Retinal pigment epithelial cell (primary cell): Measurements from ENCODE around the gene RSF1.

Experiments
- DNase-seq: peaks from one replicate; pipeline ENCODE4 v3.0.0-alpha.2; 2010; ENCODE audit warnings: low read depth
- H3K4me3 ChIP-seq: 2 replicates; pipeline ENCODE4 v1.5.1; 2011; ENCODE audit warnings: mild to moderate bottlenecking, low read length, control low read depth, moderate library complexity
- CTCF ChIP-seq: conservative IDR thresholded peaks from 2 replicates; pipeline ENCODE4 v1.5.1; 2011; ENCODE audit warnings: low read depth, low read length, control low read depth, inconsistent platforms

Gene RSF1

GRCh38 chr11:77665240-77665965 is 155.1 kb downstream of the RSF1 start:
- no peak for DNase-seq
- TF ChIP-seq CTCF: no peak

GRCh38 chr11:77661670-77662069 is 158.9 kb downstream of the RSF1 start:
- no peak for TF ChIP-seq CTCF
- DNase-seq: no peak
- H3K4me3 ChIP-seq: no peak overlapping the region

More at GRCh38 chr11:77665240-77665965, 155.1 kb downstream of the RSF1 start:
- H3K4me3 ChIP-seq: no peak overlapping the region

- no peak overlapping the region for H3K4me3 ChIP-seq
- no peak for TF ChIP-seq CTCF
- DNase-seq: no peak
These were observed 159.6 kb downstream of the RSF1 start for GRCh38 chr11:77660947-77661346.

GRCh38 chr11:77658213-77659013 is 162.1 kb downstream of the RSF1 start:
- TF ChIP-seq CTCF: no peak
- H3K4me3 ChIP-seq: no peak overlapping the region
- DNase-seq: no peak

- TF ChIP-seq CTCF: no peak
- H3K4me3 ChIP-seq: no peak overlapping the region
- DNase-seq: no peak
These were observed 164.2 kb downstream of the RSF1 start for GRCh38 chr11:77656362-77656761.

GRCh38 chr11:77654770-77655434 is 165.6 kb downstream of the RSF1 start:
- DNase-seq: no peak
- no peak overlapping the region for H3K4me3 ChIP-seq
- no peak for TF ChIP-seq CTCF
